ENCODE data around the gene SNX19. TPM values are rescaled to one million over a fixed set of nuclear protein-coding genes. Genes with fewer than 3 reads are reported as not detected.
"Not testable (repeated sequence)": the region's sequence is repeated elsewhere in the genome, so short reads cannot be mapped to it uniquely, and the experiment has no call there.

The SNX19 gene
- total RNA-seq, 2 donors from 2014 or later, result 102 to 126 TPM

GRCh38 chr11:130945896-130946295 is 29.6 kb upstream of the SNX19 start:
- H3K27me3 ChIP-seq (replicated peaks; ENCODE audit: insufficient read depth), result no peaks in the 10 kb centered on the region
- no peak overlapping the region for H3K4me3 ChIP-seq
- no peaks in the 10 kb centered on the region for H3K36me3 ChIP-seq
- H3K4me1 ChIP-seq (ENCODE audit: control insufficient read depth in 1 of 2, low read depth in 2 of 2), result peaks cover 0 to 7% of the 10 kb centered on the region in 2 donors
- peak; percentile 51 for DNase-seq (ENCODE audit: low spot score)
- no peak for TF ChIP-seq CTCF (IDR thresholded peaks at IDR 0.05)
- no peak for ATAC-seq (ENCODE audit: insufficient number of reproducible peaks, low FRiP score, low read depth)
- no peaks in the 10 kb centered on the region for H3K9me3 ChIP-seq
- H3K27ac ChIP-seq, result no peak overlapping the region

GRCh38 chr11:130940706-130941105 is 24.4 kb upstream of the SNX19 start:
- Histone ChIP-seq H3K27me3 (replicated peaks; ENCODE audit: insufficient read depth) (no peaks in the 10 kb centered on the region), H3K4me1 (ENCODE audit: control insufficient read depth in 1 of 2, low read depth in 2 of 2) (no peaks in the 10 kb centered on the region), H3K36me3 (no peaks in the 10 kb centered on the region), H3K9me3 (no peaks in the 10 kb centered on the region), H3K27ac (no peak overlapping the region), H3K4me3 (no peak overlapping the region)
- TF ChIP-seq CTCF (IDR thresholded peaks at IDR 0.05), result no peak
- DNase-seq (ENCODE audit: low spot score) (no peak), ATAC-seq (ENCODE audit: insufficient number of reproducible peaks, low FRiP score, low read depth) (no peak)

GRCh38 chr11:130937051-130937450 is 20.8 kb upstream of the SNX19 start:
- DNase-seq (ENCODE audit: low spot score), result no peak
- H3K36me3 ChIP-seq, result no peaks in the 10 kb centered on the region
- ATAC-seq (ENCODE audit: insufficient number of reproducible peaks, low FRiP score, low read depth), result no peak
- H3K9me3 ChIP-seq, result no peaks in the 10 kb centered on the region
- no peak overlapping the region for H3K4me3 ChIP-seq
- no peaks in the 10 kb centered on the region for H3K27me3 ChIP-seq (replicated peaks; ENCODE audit: insufficient read depth)
- H3K4me1 ChIP-seq (ENCODE audit: control insufficient read depth in 1 of 2, low read depth in 2 of 2), result no peaks in the 10 kb centered on the region
- H3K27ac ChIP-seq, result no peak overlapping the region
- no peak for TF ChIP-seq CTCF (IDR thresholded peaks at IDR 0.05)

- Histone ChIP-seq H3K36me3 (no peaks in the 10 kb centered on the region), H3K9me3 (no peaks in the 10 kb centered on the region), H3K27ac (no peak overlapping the region), H3K27me3 (replicated peaks; ENCODE audit: insufficient read depth) (no peaks in the 10 kb centered on the region), H3K4me3 (no peak overlapping the region), H3K4me1 (ENCODE audit: control insufficient read depth in 1 of 2, low read depth in 2 of 2) (no peaks in the 10 kb centered on the region)
- TF ChIP-seq CTCF (IDR thresholded peaks at IDR 0.05), result no peak
- ATAC-seq (ENCODE audit: insufficient number of reproducible peaks, low FRiP score, low read depth) (no peak), DNase-seq (ENCODE audit: low spot score) (no peak)
These were observed 15.9 kb upstream of the SNX19 start for GRCh38 chr11:130932086-130932712.

GRCh38 chr11:130924750-130925149 is 8.5 kb upstream of the SNX19 start:
- Histone ChIP-seq H3K36me3 (no peaks in the 10 kb centered on the region), H3K27ac (no peak overlapping the region), H3K27me3 (replicated peaks; ENCODE audit: insufficient read depth) (no peaks in the 10 kb centered on the region), H3K4me3 (no peak overlapping the region), H3K9me3 (no peaks in the 10 kb centered on the region), H3K4me1 (ENCODE audit: control insufficient read depth in 1 of 2, low read depth in 2 of 2) (no peaks in the 10 kb centered on the region)
- DNase-seq (ENCODE audit: low spot score) (no peak), ATAC-seq (ENCODE audit: insufficient number of reproducible peaks, low FRiP score, low read depth) (no peak)
- no peak for TF ChIP-seq CTCF (IDR thresholded peaks at IDR 0.05)

GRCh38 chr11:130920612-130921011 is 4.3 kb upstream of the SNX19 start:
- not testable (repeated sequence) for H3K9me3 ChIP-seq; H3K4me3 ChIP-seq; H3K27me3 ChIP-seq (replicated peaks; ENCODE audit: insufficient read depth); H3K36me3 ChIP-seq; H3K27ac ChIP-seq; ATAC-seq (ENCODE audit: insufficient number of reproducible peaks, low FRiP score, low read depth); DNase-seq (ENCODE audit: low spot score); H3K4me1 ChIP-seq (ENCODE audit: control insufficient read depth in 1 of 2, low read depth in 2 of 2)

Data from thoracic aorta (tissue), 2 donors.